ENCODE results near the gene SLC13A1.
A peak's percentile ranks its signal among the peaks of the same experiment; 100 is the strongest.
"Not testable (repeated sequence)": the region's sequence is repeated elsewhere in the genome, so short reads cannot be mapped to it uniquely, and the experiment has no call there.

SLC13A1 gene

GRCh38 chr7:123199883-123200282 is at the start of gene SLC13A1:
SLC13A1 (minus strand) TSS chr7:123199969; CDS start chr7:123199946, 23 bp downstream.
- DNase-seq, result no peak

GRCh38 chr7:123244768-123245167 is 45.0 kb upstream of the SLC13A1 start:
- no peak for DNase-seq

- DNase-seq, result peak; percentile 51
Observed at GRCh38 chr7:123242467-123243092, 42.8 kb upstream of the SLC13A1 start.

GRCh38 chr7:123241809-123242208 is 42.0 kb upstream of the SLC13A1 start:
- DNase-seq, result no peak

GRCh38 chr7:123231021-123232000 is 31.5 kb upstream of the SLC13A1 start:
- DNase-seq, result peak; percentile 31

GRCh38 chr7:123230603-123231002 is 30.8 kb upstream of the SLC13A1 start:
- peak; percentile 0 for DNase-seq

- no peak for DNase-seq
Observed at GRCh38 chr7:123230147-123230546, 30.4 kb upstream of the SLC13A1 start.

GRCh38 chr7:123229426-123229825 is 29.7 kb upstream of the SLC13A1 start:
- DNase-seq, result no peak

GRCh38 chr7:123227666-123228065 is 27.9 kb upstream of the SLC13A1 start:
- not testable (repeated sequence) for DNase-seq

GRCh38 chr7:123220396-123220795 is 20.6 kb upstream of the SLC13A1 start:
- DNase-seq, result no peak

- DNase-seq, result no peak
Observed at GRCh38 chr7:123218866-123219265, 19.1 kb upstream of the SLC13A1 start.

- DNase-seq, result no peak
Observed at GRCh38 chr7:123216825-123217224, 17.1 kb upstream of the SLC13A1 start.

- DNase-seq, result no peak
Observed at GRCh38 chr7:123215350-123215749, 15.6 kb upstream of the SLC13A1 start.

- no peak for DNase-seq
Observed at GRCh38 chr7:123211545-123211944, 11.8 kb upstream of the SLC13A1 start.

GRCh38 chr7:123210986-123211385 is 11.2 kb upstream of the SLC13A1 start:
- no peak for DNase-seq

- no peak for DNase-seq
Observed at GRCh38 chr7:123209786-123210185, 10.0 kb upstream of the SLC13A1 start.

- peak; percentile 12 for DNase-seq
Observed at GRCh38 chr7:123208793-123209192, 9.0 kb upstream of the SLC13A1 start.

- DNase-seq, result no peak
Observed at GRCh38 chr7:123204206-123204835, 4.6 kb upstream of the SLC13A1 start.

- DNase-seq, result no peak
Observed at GRCh38 chr7:123201901-123202300, 2.1 kb upstream of the SLC13A1 start.

GRCh38 chr7:123198668-123199652 is 809 bp downstream of the SLC13A1 start:
- peak; percentile 26 for DNase-seq

- DNase-seq, result no peak
Observed at GRCh38 chr7:123198111-123198510, 1.7 kb downstream of the SLC13A1 start.

GRCh38 chr7:123193235-123193634 is 6.5 kb downstream of the SLC13A1 start:
- DNase-seq, result no peak
